Endothelial cell of umbilical vein (primary cell): ENCODE data around the gene HPRT1. TPM values are rescaled to one million over a fixed set of nuclear protein-coding genes. Genes with fewer than 3 reads are reported as not detected.

Experiments
- BruUV-seq: library from RNA; stranded (reverse); fragments of 400-500 nt; replicated peaks from 2 replicates; lab custom pipeline; 2021; lab: Mats Ljungman, UMichigan
- CTCF ChIA-PET: fragments of 300-600, 350-600 bp; sonication (Branson Sonifier 250); formaldehyde crosslinking; loops from one replicate; lab custom pipeline; 2021; ENCODE audit warnings: antibody characterized with exemption, inconsistent platforms; lab: Charles Lee
- POLR2A ChIA-PET: fragments of 300-600, 350-600 bp; sonication (Branson Sonifier 250); formaldehyde crosslinking; loops from one replicate; lab custom pipeline; 2021; ENCODE audit warnings: antibody characterized with exemption, inconsistent platforms; lab: Charles Lee
- DNase-seq: peaks from one replicate; pipeline ENCODE4 v3.0.0-alpha.2; 2011; ENCODE audit warnings: low read depth, low spot score
- FAIRE-seq: peaks from 2 replicates; lab custom pipeline; 2011; peaks lifted over from hg19 to GRCh38; lab: Jason Lieb, UNC
- H2AFZ ChIP-seq: 2 replicates; pipeline ENCODE4 v1.6.0; 2012; ENCODE audit warnings: low read depth, low read length, control low read depth, inconsistent platforms
- H3K27ac ChIP-seq: 2 replicates; pipeline ENCODE4 v1.5.1; 2011; ENCODE audit warnings: low read depth, mild to moderate bottlenecking, control low read depth, low read length, moderate library complexity; ENCODE audit not compliant: insufficient read depth
- H3K27me3 ChIP-seq, 2 experiments: 2 replicates each; pipeline versions ENCODE4 v1.6.0 to v1.6.1; 2011; ENCODE audit warnings: low read length in 2 of 2, mixed read lengths in 1 of 2; ENCODE audit not compliant: control insufficient read depth in 2 of 2, insufficient read depth in 2 of 2
- H3K36me3 ChIP-seq, 2 experiments: 2 replicates in 1 of 2; 3 replicates in 1 of 2; pipeline ENCODE4 v1.5.1; 2011; ENCODE audit warnings: low read length in 2 of 2, mild to moderate bottlenecking in 1 of 2, moderate library complexity in 1 of 2; ENCODE audit not compliant: control insufficient read depth in 2 of 2, insufficient read depth in 2 of 2; ENCODE audit errors: extremely low read depth in 1 of 2
- H3K4me1 ChIP-seq: 3 replicates; pipeline ENCODE4 v1.5.1; 2011; ENCODE audit warnings: mild to moderate bottlenecking, low read length; ENCODE audit not compliant: control insufficient read depth, insufficient read depth; ENCODE audit errors: extremely low read depth
- H3K4me2 ChIP-seq: 2 replicates; pipeline ENCODE4 v1.6.1; 2011; ENCODE audit warnings: low read length, control low read depth, mixed read lengths; ENCODE audit not compliant: insufficient read depth
- H3K4me3 ChIP-seq, 3 experiments: fragments of 200-600 bp in 1 of 3; sonication (generic), shearing (Covaris generic) in 1 of 3; replicated peaks in 1 of 3; 2 replicates each; pipeline ENCODE4 v1.5.1; 2011 to 2016; ENCODE audit warnings: control low read depth in 3 of 3, low read length in 3 of 3, mild to moderate bottlenecking in 2 of 3, inconsistent platforms in 1 of 3, low read depth in 1 of 3, moderate library complexity in 1 of 3; ENCODE audit not compliant: insufficient read depth in 1 of 3
- H3K79me2 ChIP-seq: 2 replicates; pipeline ENCODE4 v1.6.0; 2012; ENCODE audit warnings: low read length, inconsistent platforms; ENCODE audit not compliant: control insufficient read depth, insufficient read depth
- H3K9ac ChIP-seq: replicated peaks from 2 replicates; pipeline ENCODE3; 2011; ENCODE audit warnings: low read length, control low read depth; ENCODE audit not compliant: insufficient read depth; ENCODE audit errors: extremely low read depth
- H3K9me1 ChIP-seq: replicated peaks from 3 replicates; pipeline ENCODE4 v1.6.0; 2011; ENCODE audit warnings: mild to moderate bottlenecking, low read length; ENCODE audit not compliant: control insufficient read depth, insufficient read depth; ENCODE audit errors: extremely low read depth
- H3K9me3 ChIP-seq: replicated peaks from 2 replicates; pipeline ENCODE4 v1.5.1; 2012; ENCODE audit warnings: low read length, inconsistent platforms; ENCODE audit not compliant: control insufficient read depth, insufficient read depth
- H4K20me1 ChIP-seq: replicated peaks from 2 replicates; pipeline ENCODE3; 2011; ENCODE audit warnings: mild to moderate bottlenecking, low read length; ENCODE audit not compliant: control insufficient read depth, insufficient read depth; ENCODE audit errors: extremely low read depth
- CTCF ChIP-seq, 2 donors: IDR thresholded peaks; 1 replicate in 1 of 2; 2 replicates in 1 of 2; pipeline ENCODE4 v1.5.1; 2011; ENCODE audit warnings: low read length in 2 of 2, mild to moderate bottlenecking in 2 of 2, moderate library complexity in 2 of 2, control low read depth in 1 of 2, inconsistent platforms in 1 of 2, low read depth in 1 of 2; ENCODE audit not compliant: insufficient read depth in 1 of 2; ENCODE audit errors: extremely low read depth in 1 of 2
- EZH2 ChIP-seq: IDR thresholded peaks from 2 replicates; pipeline ENCODE4 v1.6.1; 2012; ENCODE audit warnings: borderline replicate concordance, low read depth, mild to moderate bottlenecking, moderate library complexity, low read length, inconsistent platforms; ENCODE audit not compliant: severe bottlenecking
- FOS ChIP-seq: IDR thresholded peaks from 2 replicates; pipeline ENCODE4 v1.6.1; 2011; ENCODE audit warnings: mild to moderate bottlenecking, low read length, moderate library complexity, borderline replicate concordance; ENCODE audit not compliant: insufficient read depth
- GATA2 ChIP-seq: IDR thresholded peaks from 2 replicates; pipeline ENCODE4 v1.7.0; 2011; ENCODE audit warnings: low read depth, mild to moderate bottlenecking, moderate library complexity, mixed read lengths, low read length; ENCODE audit not compliant: insufficient read length, insufficient read depth
- JUN ChIP-seq: IDR thresholded peaks from 2 replicates; pipeline ENCODE4 v1.6.1; 2011; ENCODE audit warnings: borderline replicate concordance, low read depth; ENCODE audit not compliant: insufficient read length, insufficient read depth
- MAX ChIP-seq: IDR thresholded peaks from 2 replicates; pipeline ENCODE4 v1.6.1; 2011; ENCODE audit not compliant: insufficient read depth, insufficient read length
- MYC ChIP-seq: IDR thresholded peaks from one replicate; pipeline ENCODE4 v1.6.1; 2011; ENCODE audit warnings: mild to moderate bottlenecking, low read depth, low read length
- POLR2A ChIP-seq: IDR thresholded peaks from 2 replicates; pipeline ENCODE4 v1.6.1; 2012; ENCODE audit warnings: low read depth, mild to moderate bottlenecking, control low read depth, low read length
- POLR2AphosphoS5 ChIP-seq: IDR thresholded peaks from 2 replicates; pipeline ENCODE4 v1.6.1; 2012; ENCODE audit warnings: low read depth, mild to moderate bottlenecking, control low read depth, low read length, moderate library complexity; ENCODE audit not compliant: insufficient read depth
- dilution Hi-C: fragments of 300-500 bp; cut with MboI; formaldehyde crosslinking; loops from one replicate; pipeline ENCODE4 v1.15.0; 2019; ENCODE audit warnings: low sequenced_read_pairs; ENCODE audit not compliant: extremely low pct_ligation_motif_present
- intact Hi-C: fragments of 100-400 bp; cut with micrococcal nuclease; formaldehyde crosslinking; loops from one replicate; pipeline ENCODE4 v1.10.0; 2022
- polyA plus RNA-seq, 4 experiments: library from polyadenylated mRNA; depleted of rRNA in 3 of 4; stranded (reverse) in 3 of 4; unstranded in 1 of 4; fragments of >200 nt; gene quantifications; 2 replicates each; pipeline versions ENCODE4 v1.2.1 to v1.2.3, GENCODE V29; 2011 to 2012; ENCODE audit warnings: missing spikeins in 1 of 4
- total RNA-seq: library from RNA; stranded (reverse); gene quantifications from 2 replicates; pipeline ENCODE4 v1.2.3, GENCODE V29; 2021

Gene HPRT1
- total and polyA plus RNA-seq, 2 donors (not counting 3 experiments of a cell fraction or from before 2014, with no cell fraction given) = 19.2 to 51.0 TPM

- ChIA-PET CTCF (no interaction called here), POLR2A (no interaction called here)
- H3K9me1 ChIP-seq = no peaks in the 10 kb centered on the region
- peaks cover 10% of the 10 kb centered on the region for H3K4me1 ChIP-seq
- H3K4me3 ChIP-seq = no peak overlapping the region
- dilution Hi-C loops = no loop called here
- H2AFZ ChIP-seq = no peak overlapping the region
- DNase-seq = no peak
- H3K9me3 ChIP-seq = no peaks in the 10 kb centered on the region
- BruUV-seq = no TSS peak
- no peak overlapping the region for H3K4me2 ChIP-seq
- no peaks in the 10 kb centered on the region for H3K79me2 ChIP-seq
- FAIRE-seq = no peak
- intact Hi-C loops = no loop called here
- no peaks in the 10 kb centered on the region for H4K20me1 ChIP-seq
- H3K27me3 ChIP-seq = no peaks in the 10 kb centered on the region
- H3K36me3 ChIP-seq = no peaks in the 10 kb centered on the region
- H3K9ac ChIP-seq = no peak overlapping the region
- TF ChIP-seq CTCF (IDR thresholded peaks at IDR 0.05; ENCODE audit: extremely low read depth in 1 of 2, insufficient read depth in 1 of 2, low read depth in 1 of 2, low read length in 2 of 2) (no peak), FOS (no peak), MYC (no peak), POLR2AphosphoS5 (no peak), POLR2A (no peak), EZH2 (no peak), JUN (no peak), GATA2 (no peak), MAX (no peak)
- H3K27ac ChIP-seq = no peak overlapping the region
Measured at GRCh38 chrX:134533352-134533751, 73.4 kb downstream of the HPRT1 start.
